MV-4-11 (cell line): ENCODE measurements around the gene MYL11.
A peak's percentile ranks its signal among the peaks of the same experiment; 100 is the strongest.
"Not testable (repeated sequence)": the region's sequence is repeated elsewhere in the genome, so short reads cannot be mapped to it uniquely, and the experiment has no call there.

Source experiments
- DNase-seq: peaks from one replicate; lab custom pipeline; 2025; lab: John Stamatoyannopoulos, UW

Gene MYL11

GRCh38 chr16:30374538-30374937 is at the start of gene MYL11:
Gene MYL11 (plus strand): TSS chr16:30374802. CDS start chr16:30374858, 56 bp downstream.
- no peak for DNase-seq

GRCh38 chr16:30334473-30334989 is 40.1 kb upstream of the MYL11 start:
- DNase-seq: peak; percentile 68

- DNase-seq: peak; percentile 75
These were observed 39.5 kb upstream of the MYL11 start for GRCh38 chr16:30335028-30335597.

- DNase-seq: peak; percentile 75
These were observed 38.8 kb upstream of the MYL11 start for GRCh38 chr16:30335598-30336474.

- not testable (repeated sequence) for DNase-seq
These were observed 36.6 kb upstream of the MYL11 start for GRCh38 chr16:30337964-30338357.

GRCh38 chr16:30338715-30339114 is 35.9 kb upstream of the MYL11 start:
- not testable (repeated sequence) for DNase-seq

- no peak for DNase-seq
These were observed 34.0 kb upstream of the MYL11 start for GRCh38 chr16:30340621-30341020.

- not testable (repeated sequence) for DNase-seq
These were observed 32.6 kb upstream of the MYL11 start for GRCh38 chr16:30341971-30342370.

- DNase-seq: no peak
These were observed 31.7 kb upstream of the MYL11 start for GRCh38 chr16:30342751-30343490.

GRCh38 chr16:30343491-30343820 is 31.1 kb upstream of the MYL11 start:
- DNase-seq: not testable (repeated sequence)

GRCh38 chr16:30346286-30346685 is 28.3 kb upstream of the MYL11 start:
- DNase-seq: no peak

- no peak for DNase-seq
These were observed 26.5 kb upstream of the MYL11 start for GRCh38 chr16:30348113-30348512.

GRCh38 chr16:30348929-30349328 is 25.7 kb upstream of the MYL11 start:
- DNase-seq: no peak

GRCh38 chr16:30349675-30350074 is 24.9 kb upstream of the MYL11 start:
- DNase-seq: peak; percentile 20

- peak; percentile 87 for DNase-seq
These were observed 24.3 kb upstream of the MYL11 start for GRCh38 chr16:30350134-30350871.

- DNase-seq: no peak
These were observed 23.6 kb upstream of the MYL11 start for GRCh38 chr16:30351001-30351441.

GRCh38 chr16:30351586-30352419 is 22.8 kb upstream of the MYL11 start:
- no peak for DNase-seq

- DNase-seq: no peak
These were observed 21.9 kb upstream of the MYL11 start for GRCh38 chr16:30352488-30353401.

- no peak for DNase-seq
These were observed 21.0 kb upstream of the MYL11 start for GRCh38 chr16:30353438-30354129.
